Astrocyte of the spinal cord (primary cell): ENCODE data around the gene BDNF.

Source experiments
- DNase-seq: peaks from one replicate; pipeline ENCODE4 v3.0.0; 2011; ENCODE audit warnings: low read depth, low spot score
- H3K4me3 ChIP-seq: 2 replicates; pipeline ENCODE4 v1.5.1; 2011; ENCODE audit warnings: low read depth, mild to moderate bottlenecking, low read length, moderate library complexity
- CTCF ChIP-seq: IDR thresholded peaks from 2 replicates; pipeline ENCODE4 v1.5.1; 2012; ENCODE audit warnings: low read depth, mild to moderate bottlenecking, low read length, inconsistent platforms
- in situ Hi-C: cut with HindIII; loops from 2 replicates; pipeline ENCODE4 v1.10.0; 2017; ENCODE audit warnings: low sequenced_read_pairs

BDNF gene

GRCh38 chr11:27625347-27625912, 74.8 kb downstream of the BDNF start:
- DNase-seq: no peak
- in situ Hi-C loops: no loop called here
- H3K4me3 ChIP-seq: no peak overlapping the region
- no peak for TF ChIP-seq CTCF

GRCh38 chr11:27623945-27624523, 76.2 kb downstream of the BDNF start:
- TF ChIP-seq CTCF: no peak
- in situ Hi-C loops: no loop called here
- no peak for DNase-seq
- no peak overlapping the region for H3K4me3 ChIP-seq

GRCh38 chr11:27622541-27623300, 77.5 kb downstream of the BDNF start:
- DNase-seq: no peak
- TF ChIP-seq CTCF: no peak
- H3K4me3 ChIP-seq: no peak overlapping the region
- in situ Hi-C loops: no loop called here

- no peak for TF ChIP-seq CTCF
- DNase-seq: no peak
- in situ Hi-C loops: no loop called here
- no peak overlapping the region for H3K4me3 ChIP-seq
Measured at GRCh38 chr11:27621405-27622161, 78.7 kb downstream of the BDNF start.

GRCh38 chr11:27619763-27620335, 80.4 kb downstream of the BDNF start:
- TF ChIP-seq CTCF: no peak
- in situ Hi-C loops: no loop called here
- no peak overlapping the region for H3K4me3 ChIP-seq
- DNase-seq: no peak

- H3K4me3 ChIP-seq: no peak overlapping the region
- DNase-seq: no peak
- TF ChIP-seq CTCF: no peak
- in situ Hi-C loops: no loop called here
Measured at GRCh38 chr11:27619039-27619574, 81.1 kb downstream of the BDNF start.
